DMS 273 (cell line): ENCODE data around the gene AKR1A1.
"Not testable (repeated sequence)": the region's sequence is repeated elsewhere in the genome, so short reads cannot be mapped to it uniquely, and the experiment has no call there.

Experiments used
- DNase-seq: peaks from one replicate; lab custom pipeline; 2025; ENCODE audit not compliant: unreplicated experiment; lab: John Stamatoyannopoulos, UW

Gene AKR1A1

GRCh38 chr1:45569571-45569961 lies 18.9 kb downstream of the AKR1A1 start:
- peak; percentile 45 for DNase-seq

- peak; percentile 88 for DNase-seq
Measured at GRCh38 chr1:45569962-45570581, 19.4 kb downstream of the AKR1A1 start.

GRCh38 chr1:45570631-45571030 lies 20.0 kb downstream of the AKR1A1 start:
- DNase-seq, result no peak

GRCh38 chr1:45573231-45573804 lies 22.7 kb downstream of the AKR1A1 start:
- no peak for DNase-seq

GRCh38 chr1:45574105-45574626 lies 23.5 kb downstream of the AKR1A1 start:
- DNase-seq, result no peak

GRCh38 chr1:45583264-45583665 lies 32.6 kb downstream of the AKR1A1 start:
- DNase-seq, result peak; percentile 98

GRCh38 chr1:45583666-45584350 lies 33.2 kb downstream of the AKR1A1 start, which contains the start of gene NASP:
NASP (plus strand) TSS chr1:45584041; CDS start chr1:45584147, 106 bp downstream.
- DNase-seq, result peak; percentile 94

GRCh38 chr1:45584351-45585109 lies 33.9 kb downstream of the AKR1A1 start:
- DNase-seq, result peak; percentile 97

- DNase-seq, result no peak
Measured at GRCh38 chr1:45585110-45585426, 34.4 kb downstream of the AKR1A1 start.

- DNase-seq, result no peak
Measured at GRCh38 chr1:45585496-45586075, 35.0 kb downstream of the AKR1A1 start.

GRCh38 chr1:45586769-45587168 lies 36.1 kb downstream of the AKR1A1 start:
- DNase-seq, result no peak

- no peak for DNase-seq
Measured at GRCh38 chr1:45589861-45590260, 39.2 kb downstream of the AKR1A1 start.

- DNase-seq, result no peak
Measured at GRCh38 chr1:45594412-45594811, 43.8 kb downstream of the AKR1A1 start.

- DNase-seq, result not testable (repeated sequence)
Measured at GRCh38 chr1:45596765-45597164, 46.1 kb downstream of the AKR1A1 start.

GRCh38 chr1:45604239-45604638 lies 53.6 kb downstream of the AKR1A1 start:
- no peak for DNase-seq

- DNase-seq, result no peak
Measured at GRCh38 chr1:45607404-45608074, 56.9 kb downstream of the AKR1A1 start.

GRCh38 chr1:45608175-45609156 lies 57.8 kb downstream of the AKR1A1 start:
- DNase-seq, result no peak

GRCh38 chr1:45610589-45611226 lies 60.1 kb downstream of the AKR1A1 start:
- no peak for DNase-seq
